GM19240 (cell line): ENCODE results near the gene ZBTB48.
"Not testable (repeated sequence)": the region's sequence is repeated elsewhere in the genome, so short reads cannot be mapped to it uniquely, and the experiment has no call there.

ENCODE experiments used
- DNase-seq: peaks from one replicate; pipeline ENCODE4 v3.0.0; 2011; ENCODE audit warnings: low spot score; ENCODE audit not compliant: insufficient read length

Gene ZBTB48

DNA sequence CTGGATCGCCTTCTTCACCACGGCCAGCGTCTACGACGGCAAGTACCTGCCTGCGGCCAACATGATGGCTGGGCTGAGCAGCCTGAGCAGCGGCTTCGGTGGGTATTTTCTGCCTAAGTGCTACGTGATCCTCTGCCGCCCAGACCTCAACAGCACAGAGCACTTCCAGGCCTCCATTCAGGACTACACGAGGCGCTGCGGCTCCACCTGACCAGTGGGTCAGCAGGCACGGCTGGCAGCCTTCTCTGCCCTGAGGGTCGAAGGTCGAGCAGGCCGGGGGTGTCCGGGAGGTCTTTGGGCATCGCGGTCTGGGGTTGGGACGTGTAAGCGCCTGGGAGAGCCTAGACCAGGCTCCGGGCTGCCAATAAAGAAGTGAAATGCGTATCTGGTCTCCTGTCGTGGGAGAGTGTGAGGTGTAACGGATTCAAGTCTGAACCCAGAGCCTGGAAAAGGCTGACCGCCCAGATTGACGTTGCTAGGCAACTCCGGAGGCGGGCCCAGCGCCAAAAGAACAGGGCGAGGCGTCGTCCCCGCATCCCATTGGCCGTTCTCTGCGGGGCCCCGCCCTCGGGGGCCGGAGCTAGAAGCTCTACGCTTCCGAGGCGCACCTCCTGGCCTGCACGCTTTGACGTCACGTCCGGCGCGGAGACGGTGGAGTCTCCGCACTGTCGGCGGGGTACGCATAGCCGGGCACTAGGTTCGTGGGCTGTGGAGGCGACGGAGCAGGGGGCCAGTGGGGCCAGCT, at the start of gene ZBTB48:
TSS of gene ZBTB48 (plus strand) at position 621 of the 745 bp plus-strand sequence. CDS start 616 bp downstream, outside the sequence.
- peak; percentile 100 for DNase-seq

DNA sequence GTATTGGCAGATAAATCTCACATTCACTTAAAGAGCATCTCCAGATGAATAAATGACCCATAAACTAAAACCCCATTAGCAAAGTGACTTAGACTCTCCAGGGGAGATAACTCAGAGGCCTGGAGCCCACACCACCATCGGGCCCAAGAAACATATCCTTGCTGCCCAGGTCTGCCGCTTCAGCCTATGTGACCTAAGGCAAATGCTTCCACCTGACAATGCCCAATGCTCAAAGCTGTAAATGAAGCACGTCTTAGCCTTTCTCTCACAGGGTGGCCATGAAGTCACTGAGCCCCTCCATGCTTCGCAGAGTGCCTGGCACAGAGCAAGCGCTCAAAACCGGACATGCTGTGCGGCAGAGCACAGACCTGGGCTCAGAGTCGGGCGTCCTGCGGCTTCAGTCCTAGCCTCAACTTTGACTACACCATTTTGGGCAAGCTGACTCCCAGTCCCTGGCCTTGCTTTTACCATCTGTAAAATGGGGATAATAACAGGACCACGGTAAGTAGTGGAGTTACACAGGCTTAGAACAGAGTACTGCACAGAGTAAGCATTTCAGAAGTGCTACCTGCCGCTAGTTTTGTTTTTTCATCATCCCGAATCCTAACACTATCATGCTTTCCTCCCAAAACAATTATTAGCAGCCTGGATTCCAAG, 49.2 kb upstream of the ZBTB48 start:
- no peak for DNase-seq

GRCh38 chr1:6531996-6532395, 47.8 kb upstream of the ZBTB48 start:
- DNase-seq = no peak

DNA sequence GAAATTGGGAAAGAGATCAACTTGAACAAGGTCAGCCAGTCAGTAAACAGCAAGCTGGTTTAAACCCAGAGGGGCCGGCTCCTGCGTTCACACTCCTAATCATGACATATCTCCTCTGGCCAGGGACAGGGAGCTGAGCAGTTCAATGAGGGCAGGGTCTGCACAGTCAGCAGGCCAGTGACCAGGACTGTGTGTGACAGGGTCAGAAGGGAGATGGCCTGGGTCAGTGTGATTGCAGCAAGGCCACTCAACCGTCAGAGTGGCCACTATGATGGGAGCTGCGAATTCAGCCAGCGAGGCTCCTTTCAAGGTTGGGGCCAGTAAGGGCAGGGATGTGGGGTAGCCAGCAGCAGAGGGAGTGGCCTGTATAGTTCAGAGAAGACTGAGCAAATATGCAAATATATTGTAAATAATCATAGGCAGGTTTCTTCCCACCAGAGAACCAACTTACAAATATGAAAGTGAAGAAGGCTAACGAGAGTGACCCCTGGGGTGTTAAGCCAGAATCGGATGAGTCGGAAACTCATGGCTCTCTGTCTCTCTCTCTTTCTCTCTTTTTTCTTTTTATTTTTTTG, 45.5 kb upstream of the ZBTB48 start:
- no peak for DNase-seq

DNA sequence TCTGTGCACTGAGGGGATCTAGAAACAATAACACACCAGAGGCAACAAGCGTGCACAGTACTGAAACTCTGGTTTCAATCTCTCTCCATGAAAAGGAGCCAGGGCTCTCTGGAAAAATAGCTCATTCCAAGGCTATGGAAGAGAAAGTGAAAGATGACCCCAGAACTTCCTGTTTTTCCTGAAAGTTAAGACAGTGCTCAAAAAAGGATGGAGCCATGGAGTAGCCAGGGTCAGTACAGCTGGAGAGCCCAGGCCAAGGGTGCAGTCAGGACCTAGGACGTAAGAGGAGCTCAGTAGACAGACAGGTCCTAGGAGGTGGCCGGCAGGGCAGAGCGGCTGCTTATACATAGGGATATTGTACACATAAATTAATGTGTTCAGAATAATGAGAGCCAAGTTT, 44.6 kb upstream of the ZBTB48 start:
- DNase-seq = no peak

- DNase-seq = no peak
Observed at GRCh38 chr1:6536291-6536690, 43.5 kb upstream of the ZBTB48 start.

DNA sequence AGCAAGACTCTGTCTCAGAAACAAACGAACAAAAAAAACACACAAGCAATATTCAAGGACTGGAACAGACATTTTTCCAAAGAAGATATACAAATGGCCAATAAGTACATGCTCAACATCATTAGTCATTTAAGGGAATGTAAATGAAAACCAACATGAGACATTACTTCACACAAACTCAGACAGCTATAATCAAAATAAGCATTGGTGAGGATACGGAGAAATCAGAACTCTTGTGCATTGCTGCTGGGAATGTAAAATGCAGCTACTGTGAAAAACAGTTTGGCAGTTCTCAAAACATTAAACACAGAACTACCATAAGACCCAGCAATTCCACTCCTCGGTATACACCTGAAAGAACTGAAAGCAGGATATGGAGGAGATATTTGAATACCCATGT, 40.8 kb upstream of the ZBTB48 start:
- DNase-seq = no peak

DNA sequence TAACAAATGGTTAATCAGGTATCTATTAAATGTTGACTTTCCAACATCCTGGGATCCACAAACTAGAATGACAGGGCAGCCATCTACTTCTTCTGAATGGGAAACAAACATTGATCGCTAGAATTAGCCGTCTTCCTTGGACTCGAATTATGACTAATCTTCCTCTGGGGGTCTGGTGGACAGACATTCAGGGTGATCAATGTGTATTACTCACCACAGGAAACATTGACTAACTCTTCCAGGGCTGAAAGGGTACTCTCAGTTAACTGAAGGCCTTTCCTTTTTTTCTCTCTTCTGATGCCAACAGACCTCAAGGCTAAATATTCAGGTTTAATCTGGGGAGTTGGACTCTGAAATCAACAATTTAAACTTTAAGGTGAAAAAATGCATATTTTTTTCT, 35.0 kb upstream of the ZBTB48 start:
- DNase-seq = no peak

- no peak for DNase-seq
Observed at GRCh38 chr1:6545276-6546112, 34.3 kb upstream of the ZBTB48 start.

GRCh38 chr1:6546326-6546725, 33.5 kb upstream of the ZBTB48 start:
- DNase-seq = no peak

DNA sequence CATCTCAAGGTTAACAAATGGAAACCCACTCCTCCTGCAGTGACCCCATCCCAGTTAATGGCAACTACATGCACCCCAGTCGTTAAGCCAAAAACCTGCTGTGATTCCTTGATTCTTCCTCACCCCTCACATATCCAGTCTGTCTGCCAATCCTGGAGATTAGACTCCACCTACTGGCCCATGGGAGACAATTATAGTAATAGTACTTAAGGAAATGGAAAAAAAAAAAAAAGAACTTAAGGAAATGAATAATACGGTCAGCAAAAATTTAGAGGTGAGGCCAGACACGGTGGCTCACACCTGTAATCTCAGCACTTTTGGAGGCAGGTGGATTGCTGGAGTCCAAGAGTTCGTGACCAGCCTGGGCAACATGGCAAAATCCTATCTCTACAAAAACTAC, 32.5 kb upstream of the ZBTB48 start:
- no peak for DNase-seq

GRCh38 chr1:6554031-6554906, 25.5 kb upstream of the ZBTB48 start, which contains the start of gene NOL9:
Gene NOL9, minus strand, starts transcription at chr1:6554513. Its CDS starts 11 bp downstream, at chr1:6554502.
- peak; percentile 94 for DNase-seq

DNA sequence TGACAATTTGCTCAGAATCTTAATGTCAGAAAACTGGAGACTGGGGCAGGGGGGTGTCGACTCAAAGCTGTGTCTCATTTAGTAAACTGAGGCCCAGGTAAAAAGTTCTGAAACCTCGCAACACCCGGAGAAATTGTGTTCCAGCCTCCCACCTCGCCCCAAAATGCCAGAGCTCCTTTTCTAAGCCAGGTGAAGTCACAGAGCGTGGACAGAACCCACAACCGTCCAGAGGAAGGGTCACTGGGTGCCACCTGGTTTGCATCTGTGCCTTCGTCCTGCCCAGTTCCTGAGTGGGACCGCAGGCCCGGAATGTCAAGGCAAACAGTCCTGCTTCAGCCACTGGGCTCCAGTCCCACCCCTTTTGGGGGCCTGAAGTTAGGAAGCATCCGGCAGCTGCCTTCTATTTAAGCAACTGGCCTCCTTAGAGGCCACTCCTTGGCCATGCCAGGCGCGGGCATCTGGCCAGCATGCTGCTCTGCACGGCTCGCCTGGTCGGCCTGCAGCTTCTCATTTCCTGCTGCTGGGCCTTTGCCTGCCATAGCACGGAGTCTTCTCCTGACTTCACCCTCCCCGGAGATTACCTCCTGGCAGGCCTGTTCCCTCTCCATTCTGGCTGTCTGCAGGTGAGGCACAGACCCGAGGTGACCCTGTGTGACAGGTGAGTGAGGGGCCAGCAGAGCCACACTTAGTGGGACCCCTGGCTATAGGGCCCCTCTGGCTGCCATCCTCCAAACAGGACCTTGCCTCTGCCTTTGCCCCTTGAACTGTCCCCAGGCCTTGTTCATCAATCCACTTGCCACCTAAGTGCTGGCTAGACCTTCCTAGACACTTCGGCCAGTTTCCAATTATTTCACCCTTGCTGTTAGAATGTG, 24.7 kb upstream of the ZBTB48 start, which contains the start of gene TAS1R1:
TSS of gene TAS1R1 (plus strand) at position 401 of the 872 bp plus-strand sequence. CDS start at position 468, 67 bp downstream.
- DNase-seq = no peak

- no peak for DNase-seq
Observed at GRCh38 chr1:6557597-6557996, 22.2 kb upstream of the ZBTB48 start.

GRCh38 chr1:6559161-6559560, 20.6 kb upstream of the ZBTB48 start:
- not testable (repeated sequence) for DNase-seq

- DNase-seq = no peak
Observed at GRCh38 chr1:6560267-6560666, 19.5 kb upstream of the ZBTB48 start.

DNA sequence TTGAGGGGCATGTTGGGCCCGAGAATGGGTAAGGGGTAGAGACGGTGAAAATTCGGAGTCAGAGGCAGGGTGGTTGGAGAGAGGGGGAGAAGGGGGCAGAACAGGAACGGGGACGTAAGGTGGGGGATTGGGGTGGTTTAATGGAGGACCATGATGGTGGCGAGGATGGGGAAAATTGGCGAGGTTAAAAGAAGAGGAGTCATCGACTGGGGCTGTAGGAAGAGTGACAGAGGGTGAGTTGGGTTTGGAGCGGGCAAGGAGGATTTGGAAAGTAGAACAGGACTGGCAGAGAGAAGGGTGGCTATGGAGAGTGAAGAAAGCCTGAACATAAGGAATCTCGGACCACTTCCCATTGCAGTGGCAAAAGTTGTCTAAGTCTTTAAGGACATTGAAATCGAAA, 10.8 kb upstream of the ZBTB48 start:
- DNase-seq = no peak

DNA sequence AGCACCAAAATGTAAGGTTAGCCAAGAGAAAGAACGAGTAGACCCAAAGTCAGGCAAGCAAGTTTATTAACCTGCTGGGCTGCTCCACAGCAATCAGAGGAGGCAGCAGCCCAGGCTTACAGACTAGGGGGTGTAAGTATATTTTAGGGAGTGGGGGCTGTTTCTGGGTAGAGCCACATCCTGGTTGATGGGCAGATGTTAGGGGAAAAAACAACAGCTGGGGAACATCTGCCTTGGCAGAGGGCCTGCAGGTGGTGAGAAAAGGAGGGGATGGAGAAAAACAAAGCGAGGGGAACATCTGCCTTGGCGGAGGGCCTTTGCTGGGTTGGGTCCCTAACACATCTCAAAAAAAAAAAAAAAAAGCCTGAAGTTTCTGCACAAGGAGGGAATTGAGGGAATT, 9.7 kb upstream of the ZBTB48 start:
- DNase-seq = no peak

DNA sequence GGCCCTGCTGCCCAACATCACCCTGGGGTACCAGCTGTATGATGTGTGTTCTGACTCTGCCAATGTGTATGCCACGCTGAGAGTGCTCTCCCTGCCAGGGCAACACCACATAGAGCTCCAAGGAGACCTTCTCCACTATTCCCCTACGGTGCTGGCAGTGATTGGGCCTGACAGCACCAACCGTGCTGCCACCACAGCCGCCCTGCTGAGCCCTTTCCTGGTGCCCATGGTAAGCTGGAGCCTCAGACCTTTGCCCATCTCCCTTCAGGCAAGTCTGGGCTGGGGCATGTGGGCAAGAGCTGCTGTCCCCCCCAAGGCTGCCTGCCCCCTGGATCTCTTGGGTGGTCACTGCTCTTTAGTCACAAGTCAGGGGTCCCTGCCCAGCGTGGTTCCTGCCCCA, 8.8 kb upstream of the ZBTB48 start:
- no peak for DNase-seq
